Measurements from ENCODE around the gene LZTS2.
"Not testable (repeated sequence)": the region's sequence is repeated elsewhere in the genome, so short reads cannot be mapped to it uniquely, and the experiment has no call there.

The LZTS2 gene

DNA sequence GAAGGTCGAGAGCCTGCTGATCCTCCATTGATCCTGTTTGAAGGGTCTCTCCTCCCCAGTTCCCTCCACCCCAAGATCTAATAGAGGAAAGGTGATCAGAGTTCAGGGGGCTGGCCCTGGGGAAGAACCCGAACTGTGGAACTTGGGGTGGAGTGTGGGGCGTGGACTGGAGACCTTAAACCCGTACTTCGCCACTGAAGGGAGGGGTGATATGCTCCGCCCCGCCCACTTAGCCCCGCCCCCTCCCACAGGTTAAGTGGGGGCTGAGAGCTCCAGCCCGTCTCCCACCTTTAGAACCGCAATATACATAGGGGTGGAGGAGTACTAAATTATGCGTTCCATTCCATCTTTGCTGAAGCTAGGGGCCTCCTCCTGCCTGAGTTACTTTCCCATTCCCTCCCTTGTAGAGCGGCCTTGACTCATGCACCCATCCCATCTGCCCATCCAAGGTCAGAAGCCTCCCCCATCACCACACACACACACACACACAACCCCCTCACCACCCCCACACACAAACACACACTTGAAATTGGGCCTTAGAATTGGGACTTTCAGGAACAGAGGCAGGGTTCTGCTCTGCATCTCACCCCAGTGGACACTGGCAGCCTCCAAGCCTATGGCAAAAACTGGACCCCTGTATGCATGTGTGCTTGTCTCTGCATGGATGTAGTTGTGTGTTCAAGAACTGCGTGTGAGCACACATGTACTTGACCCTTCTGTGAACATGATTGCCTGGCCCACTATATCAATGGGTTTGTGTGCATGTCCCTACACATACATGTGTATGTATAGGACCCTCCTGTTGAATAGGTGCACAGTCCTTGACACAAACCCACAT lies 29.3 kb upstream of the LZTS2 start:
- Histone ChIP-seq H3K36me3 (ENCODE audit: insufficient read depth, low read length) (peaks cover 2% of the 10 kb centered on the region; the same call in 1 of the 2 replicates), H3K27me3 (ENCODE audit: insufficient read depth, low read length) (no peaks in the 10 kb centered on the region), H3K4me1 (ENCODE audit: control insufficient read depth, insufficient read depth, low read length, unreplicated experiment) (peaks cover 3% of the 10 kb centered on the region), H3K4me3 (ENCODE audit: low read depth, low read length) (peak overlapping the region; percentile 75), H2AFZ (ENCODE audit: low read length, unreplicated experiment) (no peak overlapping the region), H3K27ac (ENCODE audit: low read depth, low read length) (no peak overlapping the region), H3K79me2 (ENCODE audit: control insufficient read depth, insufficient read depth, low read length, unreplicated experiment) (no peaks in the 10 kb centered on the region)

DNA sequence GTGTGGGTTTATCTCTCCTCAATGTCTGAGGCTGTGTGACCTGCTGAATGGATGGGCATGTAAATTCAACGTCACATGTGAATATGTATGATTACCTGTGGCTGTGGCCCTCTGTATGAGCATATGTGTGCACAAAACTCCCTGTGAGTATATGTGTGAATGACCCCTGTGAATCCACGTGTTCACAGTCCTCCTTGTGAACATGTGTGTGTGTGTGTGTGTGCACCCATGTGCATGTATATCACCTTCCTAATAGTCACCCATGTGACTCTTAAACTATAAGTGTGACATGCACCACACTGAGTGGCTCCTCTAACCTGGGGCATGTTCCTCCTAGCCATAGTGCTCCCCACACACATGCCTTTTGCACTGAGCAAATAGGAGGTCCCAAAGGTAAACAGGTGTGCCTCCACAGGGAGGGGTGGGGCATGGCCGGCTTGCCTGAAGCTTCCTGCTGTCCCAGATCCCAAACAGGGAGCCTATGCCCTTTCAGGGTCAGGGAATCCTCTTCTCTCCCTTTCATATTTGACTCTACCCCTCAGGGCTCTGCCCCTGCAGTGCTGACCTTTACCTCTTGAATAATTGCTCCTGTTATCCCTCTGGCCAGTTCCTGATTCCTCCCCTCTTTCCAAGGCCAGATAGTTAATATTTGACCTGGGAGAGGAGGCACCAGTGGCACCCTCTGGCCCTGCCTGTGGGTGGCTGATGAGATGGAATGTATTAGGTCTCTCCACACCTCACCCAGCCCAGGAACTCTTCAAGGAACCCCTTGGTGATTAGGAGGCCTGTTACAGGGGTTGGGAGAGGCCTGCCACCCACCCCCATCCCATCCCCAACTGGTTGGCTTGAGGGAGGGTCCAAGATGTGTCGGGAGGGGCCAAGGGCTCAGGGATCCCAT lies 28.4 kb upstream of the LZTS2 start:
- Histone ChIP-seq H3K79me2 (ENCODE audit: control insufficient read depth, insufficient read depth, low read length, unreplicated experiment) (no peaks in the 10 kb centered on the region), H3K4me1 (ENCODE audit: control insufficient read depth, insufficient read depth, low read length, unreplicated experiment) (peaks cover 3% of the 10 kb centered on the region), H3K27ac (ENCODE audit: low read depth, low read length) (no peak overlapping the region), H2AFZ (ENCODE audit: low read length, unreplicated experiment) (no peak overlapping the region), H3K36me3 (ENCODE audit: insufficient read depth, low read length) (no peaks in the 10 kb centered on the region), H3K27me3 (ENCODE audit: insufficient read depth, low read length) (no peaks in the 10 kb centered on the region), H3K4me3 (ENCODE audit: low read depth, low read length) (no peak overlapping the region)

GRCh38 chr10:100972115-100972903 lies 27.3 kb upstream of the LZTS2 start:
- Histone ChIP-seq H3K79me2 (ENCODE audit: control insufficient read depth, insufficient read depth, low read length, unreplicated experiment) (no peaks in the 10 kb centered on the region), H3K4me3 (ENCODE audit: low read depth, low read length) (no peak overlapping the region), H3K27ac (ENCODE audit: low read depth, low read length) (no peak overlapping the region), H2AFZ (ENCODE audit: low read length, unreplicated experiment) (no peak overlapping the region), H3K27me3 (ENCODE audit: insufficient read depth, low read length) (no peaks in the 10 kb centered on the region), H3K36me3 (ENCODE audit: insufficient read depth, low read length) (no peaks in the 10 kb centered on the region), H3K4me1 (ENCODE audit: control insufficient read depth, insufficient read depth, low read length, unreplicated experiment) (peaks cover 3% of the 10 kb centered on the region)

DNA sequence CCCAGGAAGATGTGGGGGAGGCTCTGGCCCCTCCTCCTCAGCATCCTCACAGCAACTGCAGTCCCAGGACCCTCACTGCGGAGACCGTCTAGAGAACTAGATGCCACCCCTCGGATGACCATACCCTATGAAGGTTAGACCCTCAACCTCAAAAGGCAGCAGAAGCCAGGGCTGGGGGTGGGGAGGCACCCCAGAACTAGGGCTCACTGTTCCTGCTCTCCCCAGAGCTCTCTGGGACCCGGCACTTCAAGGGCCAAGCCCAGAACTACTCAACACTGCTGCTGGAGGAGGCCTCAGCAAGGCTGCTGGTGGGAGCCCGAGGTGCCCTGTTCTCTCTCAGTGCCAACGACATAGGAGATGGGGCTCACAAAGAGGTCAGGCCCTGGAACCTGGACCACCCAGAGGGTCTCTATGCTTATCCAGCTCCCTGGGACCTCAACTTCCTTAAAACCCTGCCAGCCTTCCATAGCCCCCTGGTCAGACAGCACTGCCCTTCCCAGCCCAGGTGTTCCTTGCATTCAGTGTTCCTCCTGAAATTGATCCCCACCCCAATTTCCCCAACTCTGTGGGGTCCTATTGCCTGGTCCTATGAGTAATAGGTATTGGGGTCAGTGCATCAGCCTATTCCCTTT lies 26.6 kb upstream of the LZTS2 start:
- Histone ChIP-seq H3K27ac (ENCODE audit: low read depth, low read length) (no peak overlapping the region), H3K79me2 (ENCODE audit: control insufficient read depth, insufficient read depth, low read length, unreplicated experiment) (no peaks in the 10 kb centered on the region), H3K36me3 (ENCODE audit: insufficient read depth, low read length) (no peaks in the 10 kb centered on the region), H2AFZ (ENCODE audit: low read length, unreplicated experiment) (no peak overlapping the region), H3K27me3 (ENCODE audit: insufficient read depth, low read length) (no peaks in the 10 kb centered on the region), H3K4me3 (ENCODE audit: low read depth, low read length) (no peak overlapping the region), H3K4me1 (ENCODE audit: control insufficient read depth, insufficient read depth, low read length, unreplicated experiment) (peaks cover 3% of the 10 kb centered on the region)

GRCh38 chr10:100975397-100975796 lies 24.2 kb upstream of the LZTS2 start:
- H3K79me2 ChIP-seq (ENCODE audit: control insufficient read depth, insufficient read depth, low read length, unreplicated experiment); H3K4me1 ChIP-seq (ENCODE audit: control insufficient read depth, insufficient read depth, low read length, unreplicated experiment); H2AFZ ChIP-seq (ENCODE audit: low read length, unreplicated experiment); H3K27ac ChIP-seq (ENCODE audit: low read depth, low read length); H3K4me3 ChIP-seq (ENCODE audit: low read depth, low read length); H3K27me3 ChIP-seq (ENCODE audit: insufficient read depth, low read length); H3K36me3 ChIP-seq (ENCODE audit: insufficient read depth, low read length): not testable (repeated sequence)

GRCh38 chr10:100976906-100977305 lies 22.7 kb upstream of the LZTS2 start:
- Histone ChIP-seq H3K27me3 (ENCODE audit: insufficient read depth, low read length) (no peaks in the 10 kb centered on the region), H3K4me1 (ENCODE audit: control insufficient read depth, insufficient read depth, low read length, unreplicated experiment) (no peaks in the 10 kb centered on the region), H2AFZ (ENCODE audit: low read length, unreplicated experiment) (no peak overlapping the region), H3K27ac (ENCODE audit: low read depth, low read length) (no peak overlapping the region), H3K4me3 (ENCODE audit: low read depth, low read length) (no peak overlapping the region), H3K79me2 (ENCODE audit: control insufficient read depth, insufficient read depth, low read length, unreplicated experiment) (no peaks in the 10 kb centered on the region), H3K36me3 (ENCODE audit: insufficient read depth, low read length) (no peaks in the 10 kb centered on the region)

DNA sequence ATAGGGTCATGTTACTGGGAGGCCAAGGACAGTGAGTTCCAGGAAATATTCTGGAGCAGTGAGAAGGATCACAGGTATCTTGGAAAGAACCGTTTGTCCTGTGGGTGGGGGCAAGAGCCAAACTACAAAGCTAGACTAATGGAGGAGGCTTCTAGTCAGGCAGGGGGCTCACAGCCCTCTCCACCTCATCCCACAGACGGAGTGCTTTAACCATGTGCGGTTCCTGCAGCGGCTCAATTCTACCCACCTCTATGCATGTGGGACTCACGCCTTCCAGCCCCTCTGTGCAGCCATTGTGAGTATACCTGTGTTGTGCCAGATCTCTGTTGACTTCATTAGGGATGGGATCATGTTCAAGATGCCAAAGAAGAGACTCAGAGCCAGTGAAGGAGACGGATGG lies 22.2 kb upstream of the LZTS2 start:
- H3K36me3 ChIP-seq (ENCODE audit: insufficient read depth, low read length), result no peaks in the 10 kb centered on the region

GRCh38 chr10:100978121-100978900 lies 21.3 kb upstream of the LZTS2 start:
- H3K79me2 ChIP-seq (ENCODE audit: control insufficient read depth, insufficient read depth, low read length, unreplicated experiment), result no peaks in the 10 kb centered on the region

More for the DNA sequence above, 22.2 kb upstream of the LZTS2 start:
- H3K27me3 ChIP-seq (ENCODE audit: insufficient read depth, low read length), result no peaks in the 10 kb centered on the region
- no peaks in the 10 kb centered on the region for H3K79me2 ChIP-seq (ENCODE audit: control insufficient read depth, insufficient read depth, low read length, unreplicated experiment)
- H3K27ac ChIP-seq (ENCODE audit: low read depth, low read length), result no peak overlapping the region
- no peak overlapping the region for H3K4me3 ChIP-seq (ENCODE audit: low read depth, low read length)
- H3K4me1 ChIP-seq (ENCODE audit: control insufficient read depth, insufficient read depth, low read length, unreplicated experiment), result no peaks in the 10 kb centered on the region
- H2AFZ ChIP-seq (ENCODE audit: low read length, unreplicated experiment), result no peak overlapping the region

DNA sequence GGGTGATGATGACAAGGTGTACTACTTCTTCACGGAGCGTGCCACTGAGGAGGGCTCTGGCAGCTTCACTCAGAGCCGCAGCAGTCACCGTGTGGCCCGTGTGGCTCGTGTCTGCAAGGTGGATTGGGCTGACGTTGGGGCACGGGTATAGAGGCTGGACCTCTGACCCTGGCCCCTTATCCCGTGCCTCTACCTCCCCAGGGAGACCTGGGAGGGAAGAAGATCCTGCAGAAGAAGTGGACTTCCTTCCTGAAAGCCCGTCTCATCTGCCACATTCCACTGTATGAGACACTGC lies 20.8 kb upstream of the LZTS2 start:
- Histone ChIP-seq H3K27ac (ENCODE audit: low read depth, low read length) (no peak overlapping the region), H3K27me3 (ENCODE audit: insufficient read depth, low read length) (no peaks in the 10 kb centered on the region), H2AFZ (ENCODE audit: low read length, unreplicated experiment) (no peak overlapping the region), H3K36me3 (ENCODE audit: insufficient read depth, low read length) (no peaks in the 10 kb centered on the region), H3K79me2 (ENCODE audit: control insufficient read depth, insufficient read depth, low read length, unreplicated experiment) (no peaks in the 10 kb centered on the region), H3K4me1 (ENCODE audit: control insufficient read depth, insufficient read depth, low read length, unreplicated experiment) (no peaks in the 10 kb centered on the region), H3K4me3 (ENCODE audit: low read depth, low read length) (no peak overlapping the region)

More at GRCh38 chr10:100978121-100978900, 21.3 kb upstream of the LZTS2 start:
- Histone ChIP-seq H3K27me3 (ENCODE audit: insufficient read depth, low read length) (no peaks in the 10 kb centered on the region), H3K4me3 (ENCODE audit: low read depth, low read length) (no peak overlapping the region), H2AFZ (ENCODE audit: low read length, unreplicated experiment) (no peak overlapping the region), H3K4me1 (ENCODE audit: control insufficient read depth, insufficient read depth, low read length, unreplicated experiment) (no peaks in the 10 kb centered on the region), H3K27ac (ENCODE audit: low read depth, low read length) (no peak overlapping the region), H3K36me3 (ENCODE audit: insufficient read depth, low read length) (no peaks in the 10 kb centered on the region)
